Nephron progenitor cell (in vitro differentiated cells): ENCODE measurements around the gene TRAF4.

Source experiments
- DNase-seq: peaks from one replicate; pipeline ENCODE4 v3.0.0; 2021
- H3K27ac Mint-ChIP-seq: 2 replicates; pipeline ENCODE4 v1.8.0; 2021; ENCODE audit warnings: mild to moderate bottlenecking, moderate library complexity, mixed read lengths
- H3K27me3 Mint-ChIP-seq: 2 replicates; pipeline ENCODE4 v1.8.0; 2021; ENCODE audit warnings: mild to moderate bottlenecking, low read depth, mixed read lengths; ENCODE audit not compliant: poor library complexity
- H3K36me3 Mint-ChIP-seq: 2 replicates; pipeline ENCODE4 v1.8.0; 2021; ENCODE audit warnings: low read depth, mixed read lengths
- H3K4me1 Mint-ChIP-seq: 2 replicates; pipeline ENCODE4 v1.8.0; 2021; ENCODE audit warnings: mixed read lengths
- H3K4me3 Mint-ChIP-seq: 2 replicates; pipeline ENCODE4 v1.8.0; 2021; ENCODE audit warnings: mild to moderate bottlenecking, moderate library complexity, mixed read lengths
- H3K9me3 Mint-ChIP-seq: 2 replicates; pipeline ENCODE4 v1.8.0; 2021; ENCODE audit warnings: mild to moderate bottlenecking, moderate library complexity, mixed read lengths
- CTCF ChIP-seq: fragments of 200-600 bp; sonication (generic); IDR thresholded peaks from 2 replicates; pipeline ENCODE4 v1.5.0; 2021; ENCODE audit warnings: antibody characterized with exemption

Gene TRAF4

GRCh38 chr17:28702752-28703150, 41.1 kb upstream of the TRAF4 start:
- H3K36me3 Mint-ChIP-seq, result peaks cover 42% of the 10 kb centered on the region
- no peak for TF ChIP-seq CTCF
- no peak overlapping the region for H3K4me3 Mint-ChIP-seq
- H3K9me3 Mint-ChIP-seq, result no peaks in the 10 kb centered on the region
- no peak for DNase-seq
- H3K27me3 Mint-ChIP-seq, result peaks cover 4% of the 10 kb centered on the region
- H3K4me1 Mint-ChIP-seq, result peaks cover 14% of the 10 kb centered on the region
- peak overlapping the region; percentile 97 for H3K27ac Mint-ChIP-seq

- H3K9me3 Mint-ChIP-seq, result no peaks in the 10 kb centered on the region
- DNase-seq, result no peak
- peaks cover 21% of the 10 kb centered on the region for H3K4me1 Mint-ChIP-seq
- H3K27me3 Mint-ChIP-seq, result peaks cover 3% of the 10 kb centered on the region
- no peak overlapping the region for H3K4me3 Mint-ChIP-seq
- peaks cover 41% of the 10 kb centered on the region for H3K36me3 Mint-ChIP-seq
- peak overlapping the region; percentile 91 for H3K27ac Mint-ChIP-seq
- no peak for TF ChIP-seq CTCF
These were observed 40.1 kb upstream of the TRAF4 start for GRCh38 chr17:28703552-28704218.

GRCh38 chr17:28704219-28704858, 39.5 kb upstream of the TRAF4 start:
- Mint-ChIP-seq H3K4me3 (no peak overlapping the region), H3K27ac (peak overlapping the region; percentile 91), H3K4me1 (peaks cover 21% of the 10 kb centered on the region), H3K36me3 (peaks cover 35% of the 10 kb centered on the region), H3K27me3 (peaks cover 3% of the 10 kb centered on the region), H3K9me3 (no peaks in the 10 kb centered on the region)
- DNase-seq, result no peak
- TF ChIP-seq CTCF, result no peak

GRCh38 chr17:28705074-28705659, 38.6 kb upstream of the TRAF4 start:
- peak overlapping the region; percentile 91 for H3K27ac Mint-ChIP-seq
- no peaks in the 10 kb centered on the region for H3K9me3 Mint-ChIP-seq
- TF ChIP-seq CTCF, result no peak
- peaks cover 3% of the 10 kb centered on the region for H3K27me3 Mint-ChIP-seq
- no peak for DNase-seq
- H3K36me3 Mint-ChIP-seq, result peaks cover 26% of the 10 kb centered on the region
- H3K4me3 Mint-ChIP-seq, result no peak overlapping the region
- peaks cover 25% of the 10 kb centered on the region for H3K4me1 Mint-ChIP-seq

GRCh38 chr17:28705728-28706334, 38.0 kb upstream of the TRAF4 start:
- Mint-ChIP-seq H3K27me3 (peaks cover 3% of the 10 kb centered on the region), H3K27ac (peak overlapping the region; percentile 96), H3K9me3 (no peaks in the 10 kb centered on the region), H3K4me3 (no peak overlapping the region), H3K36me3 (peaks cover 22% of the 10 kb centered on the region), H3K4me1 (peaks cover 30% of the 10 kb centered on the region)
- DNase-seq, result no peak
- no peak for TF ChIP-seq CTCF
